Astrocyte (in vitro differentiated cells and primary cell): ENCODE measurements around the gene GJD2. TPM values are rescaled to one million over a fixed set of nuclear protein-coding genes. Genes with fewer than 3 reads are reported as not detected.

Source experiments
- DNase-seq: peaks from one replicate; pipeline ENCODE4 v3.0.0-alpha.2; 2010; ENCODE audit warnings: low read depth
- FAIRE-seq: peaks from 2 replicates; lab custom pipeline; 2011; peaks lifted over from hg19 to GRCh38; lab: Jason Lieb, UNC
- H2AFZ ChIP-seq: 2 replicates; pipeline ENCODE4 v1.6.0; 2012; ENCODE audit warnings: low read depth, low read length, inconsistent platforms
- H3K27ac ChIP-seq: 2 replicates; pipeline ENCODE4 v1.5.1; 2011; ENCODE audit warnings: low read depth, low read length, inconsistent platforms
- H3K27me3 ChIP-seq: 2 replicates; pipeline ENCODE4 v1.6.0; 2011; ENCODE audit warnings: low read length, inconsistent platforms; ENCODE audit not compliant: insufficient read depth
- H3K36me3 ChIP-seq: 2 replicates; pipeline ENCODE4 v1.5.1; 2011; ENCODE audit warnings: low read length, inconsistent platforms; ENCODE audit not compliant: insufficient read depth
- H3K4me1 ChIP-seq: 2 replicates; pipeline ENCODE4 v1.5.1; 2011; ENCODE audit warnings: low read length, inconsistent platforms; ENCODE audit not compliant: insufficient read depth
- H3K4me2 ChIP-seq: 2 replicates; pipeline ENCODE4 v1.6.0; 2012; ENCODE audit warnings: low read length, inconsistent platforms
- H3K4me3 ChIP-seq: 2 replicates; pipeline ENCODE4 v1.5.1; 2011; ENCODE audit warnings: low read depth, mild to moderate bottlenecking, low read length, inconsistent platforms; ENCODE audit not compliant: insufficient read depth
- H3K79me2 ChIP-seq: 2 replicates; pipeline ENCODE4 v1.6.0; 2012; ENCODE audit warnings: mild to moderate bottlenecking, low read length, inconsistent platforms; ENCODE audit not compliant: insufficient read depth
- H3K9ac ChIP-seq: 2 replicates; pipeline ENCODE4 v1.6.0; 2012; ENCODE audit warnings: mild to moderate bottlenecking, low read length, inconsistent platforms
- H3K9me3 ChIP-seq: 2 replicates; pipeline ENCODE4 v1.5.1; 2012; ENCODE audit warnings: low read depth, mild to moderate bottlenecking, low read length, inconsistent platforms; ENCODE audit not compliant: insufficient read depth
- H4K20me1 ChIP-seq: 2 replicates; pipeline ENCODE4 v1.6.0; 2012; ENCODE audit warnings: low read length, inconsistent platforms; ENCODE audit not compliant: insufficient read depth
- H3K27ac Mint-ChIP-seq: one replicate; pipeline ENCODE4 v1.8.0; 2021; ENCODE audit warnings: mild to moderate bottlenecking, mixed read lengths; ENCODE audit not compliant: unreplicated experiment
- H3K27me3 Mint-ChIP-seq: one replicate; pipeline ENCODE4 v1.8.0; 2021; ENCODE audit warnings: low read depth, mixed read lengths; ENCODE audit not compliant: unreplicated experiment
- H3K36me3 Mint-ChIP-seq: one replicate; pipeline ENCODE4 v1.8.0; 2021; ENCODE audit warnings: low read depth, mixed read lengths; ENCODE audit not compliant: unreplicated experiment
- H3K4me1 Mint-ChIP-seq: one replicate; pipeline ENCODE4 v1.8.0; 2021; ENCODE audit warnings: low read depth, mixed read lengths; ENCODE audit not compliant: unreplicated experiment
- H3K4me3 Mint-ChIP-seq: one replicate; pipeline ENCODE4 v1.8.0; 2021; ENCODE audit warnings: mild to moderate bottlenecking, moderate library complexity, mixed read lengths; ENCODE audit not compliant: unreplicated experiment
- H3K9me3 Mint-ChIP-seq: one replicate; pipeline ENCODE4 v1.8.0; 2021; ENCODE audit warnings: mild to moderate bottlenecking, mixed read lengths; ENCODE audit not compliant: unreplicated experiment
- CTCF ChIP-seq: IDR thresholded peaks from 2 replicates; pipeline ENCODE4 v1.5.1; 2011; ENCODE audit warnings: low read depth, mild to moderate bottlenecking, inconsistent platforms, low read length, moderate library complexity; ENCODE audit not compliant: insufficient read depth
- EZH2 ChIP-seq: IDR thresholded peaks from 2 replicates; pipeline ENCODE4 v1.6.1; 2012; ENCODE audit warnings: mild to moderate bottlenecking, low read length, inconsistent platforms; ENCODE audit not compliant: insufficient read depth
- total RNA-seq: library from RNA; stranded (reverse); gene quantifications from 2 replicates; pipeline ENCODE4 v1.2.1, GENCODE V29; 2021

Gene GJD2
- total RNA-seq, 1 donor from 2014 or later = 1.00 TPM

GRCh38 chr15:34793901-34794300 lies 39.1 kb upstream of the GJD2 start:
- H3K27me3 Mint-ChIP-seq = no peaks in the 10 kb centered on the region
- H3K4me2 ChIP-seq = no peak overlapping the region
- peaks cover 12% of the 10 kb centered on the region for H3K36me3 Mint-ChIP-seq
- peak overlapping the region; percentile 58 for H3K4me3 Mint-ChIP-seq
- H3K36me3 ChIP-seq = no peaks in the 10 kb centered on the region
- H3K4me1 ChIP-seq = no peaks in the 10 kb centered on the region
- H3K9me3 Mint-ChIP-seq = no peaks in the 10 kb centered on the region
- no peak overlapping the region for H3K9ac ChIP-seq
- H4K20me1 ChIP-seq = no peaks in the 10 kb centered on the region
- H3K9me3 ChIP-seq = no peaks in the 10 kb centered on the region
- no peak overlapping the region for H2AFZ ChIP-seq
- no peak overlapping the region for H3K27ac ChIP-seq
- DNase-seq = no peak
- H3K4me3 ChIP-seq = no peak overlapping the region
- peaks cover 29% of the 10 kb centered on the region for H3K4me1 Mint-ChIP-seq
- peak; percentile 84 for FAIRE-seq
- H3K27ac Mint-ChIP-seq = peak overlapping the region; percentile 4
- no peak for TF ChIP-seq CTCF
- no peak for TF ChIP-seq EZH2
- no peaks in the 10 kb centered on the region for H3K79me2 ChIP-seq
- peaks cover 39% of the 10 kb centered on the region for H3K27me3 ChIP-seq

GRCh38 chr15:34793071-34793470 lies 38.3 kb upstream of the GJD2 start:
- peaks cover 12% of the 10 kb centered on the region for H3K36me3 Mint-ChIP-seq
- H3K9ac ChIP-seq = no peak overlapping the region
- peaks cover 29% of the 10 kb centered on the region for H3K4me1 Mint-ChIP-seq

More at GRCh38 chr15:34793071-34793470, 38.3 kb upstream of the GJD2 start:
- TF ChIP-seq CTCF = no peak
- TF ChIP-seq EZH2 = no peak
- Histone ChIP-seq H4K20me1 (no peaks in the 10 kb centered on the region), H3K4me3 (no peak overlapping the region), H2AFZ (no peak overlapping the region), H3K36me3 (no peaks in the 10 kb centered on the region), H3K9me3 (no peaks in the 10 kb centered on the region), H3K4me1 (no peaks in the 10 kb centered on the region), H3K27me3 (peaks cover 40% of the 10 kb centered on the region), H3K4me2 (no peak overlapping the region), H3K27ac (no peak overlapping the region), H3K79me2 (no peaks in the 10 kb centered on the region)
- H3K27me3 Mint-ChIP-seq = no peaks in the 10 kb centered on the region
- H3K27ac Mint-ChIP-seq = no peak overlapping the region
- H3K9me3 Mint-ChIP-seq = no peaks in the 10 kb centered on the region
- FAIRE-seq = no peak
- no peak for DNase-seq
- peak overlapping the region; percentile 58 for H3K4me3 Mint-ChIP-seq
